Loucy (cell line): Measurements from ENCODE around the gene VPS37C.

ENCODE experiments used
- H2AFZ ChIP-seq: fragments of 200-600 bp; sonication (generic); 2 replicates; pipeline ENCODE4 v1.6.0; 2016; ENCODE audit warnings: antibody characterized with exemption, mild to moderate bottlenecking, low read length, moderate library complexity
- H3F3A ChIP-seq: fragments of 200-600 bp; 2 replicates; pipeline ENCODE4 v1.6.0; 2016; ENCODE audit warnings: antibody characterized with exemption, low read depth, mild to moderate bottlenecking
- H3K27me3 ChIP-seq: fragments of 200-600 bp; sonication (generic); 2 replicates; pipeline ENCODE4 v1.6.1; 2014; ENCODE audit warnings: low read length, mild to moderate bottlenecking; ENCODE audit not compliant: insufficient read depth, poor library complexity, severe bottlenecking
- H3K36me3 ChIP-seq: fragments of 200-600 bp; sonication (generic); 2 replicates; pipeline ENCODE4 v1.6.1; 2016; ENCODE audit warnings: low read length; ENCODE audit not compliant: insufficient read depth
- H3K4me1 ChIP-seq: fragments of 200-600 bp; sonication (generic); 2 replicates; pipeline ENCODE4 v1.5.1; 2014; ENCODE audit warnings: low read length, mild to moderate bottlenecking; ENCODE audit not compliant: insufficient read depth, poor library complexity, severe bottlenecking
- H3K4me2 ChIP-seq: fragments of 200-600 bp; sonication (generic); 2 replicates; pipeline ENCODE4 v1.6.0; 2014; ENCODE audit warnings: antibody characterized with exemption, low read length, low read depth, mild to moderate bottlenecking; ENCODE audit not compliant: poor library complexity, severe bottlenecking
- H3K4me3 ChIP-seq: fragments of 200-600 bp; sonication (generic); 2 replicates; pipeline ENCODE4 v1.5.1; 2014; ENCODE audit warnings: low read length, mild to moderate bottlenecking, mixed read lengths; ENCODE audit not compliant: poor library complexity, severe bottlenecking
- H3K79me2 ChIP-seq: fragments of 200-600 bp; sonication (generic); 2 replicates; pipeline ENCODE4 v1.6.1; 2014; ENCODE audit warnings: low read length; ENCODE audit not compliant: insufficient read depth
- H3K9ac ChIP-seq: fragments of 200-600 bp; sonication (generic); 2 replicates; pipeline ENCODE4 v1.6.0; 2014; ENCODE audit warnings: mild to moderate bottlenecking, low read depth, low read length, moderate library complexity; ENCODE audit not compliant: poor library complexity, severe bottlenecking
- H3K9me2 ChIP-seq: fragments of 200-600 bp; sonication (generic); replicated peaks from 2 replicates; pipeline ENCODE4 v1.6.1; 2016; ENCODE audit warnings: low read depth, low read length, mixed read lengths
- H3K9me3 ChIP-seq: fragments of 200-600 bp; sonication (generic); 2 replicates; pipeline ENCODE4 v1.6.1; 2014; ENCODE audit warnings: mild to moderate bottlenecking, antibody characterized with exemption, low read length, low read depth; ENCODE audit not compliant: insufficient read depth
- H4K20me1 ChIP-seq: fragments of 200-600 bp; sonication (generic); 2 replicates; pipeline ENCODE4 v1.6.0; 2014; ENCODE audit warnings: antibody characterized with exemption, low read length, mild to moderate bottlenecking; ENCODE audit not compliant: insufficient read depth, poor library complexity, severe bottlenecking
- CTCF ChIP-seq: fragments of 200-600 bp; sonication (generic); conservative IDR thresholded peaks from 2 replicates; pipeline ENCODE4 v1.5.1; 2014; ENCODE audit warnings: mild to moderate bottlenecking, antibody characterized with exemption, low read length
- EZH2phosphoT487 ChIP-seq: fragments of 200-600 bp; IDR thresholded peaks from 2 replicates; pipeline ENCODE4 v1.6.1; 2018; ENCODE audit warnings: antibody characterized with exemption, mild to moderate bottlenecking, moderate library complexity, borderline replicate concordance

Gene VPS37C

GRCh38 chr11:61132646-61133045 lies 28.6 kb downstream of the VPS37C start:
- Histone ChIP-seq H4K20me1 (no peaks in the 10 kb centered on the region), H3K4me3 (no peak overlapping the region), H3F3A (no peaks in the 10 kb centered on the region), H3K9ac (no peak overlapping the region), H3K9me3 (no peaks in the 10 kb centered on the region), H3K27me3 (no peaks in the 10 kb centered on the region), H3K4me2 (no peak overlapping the region), H3K4me1 (peaks cover 7% of the 10 kb centered on the region), H3K79me2 (no peaks in the 10 kb centered on the region), H3K9me2 (no peaks in the 10 kb centered on the region), H2AFZ (no peak overlapping the region), H3K36me3 (peaks cover 4% of the 10 kb centered on the region; the same call in 1 of the 2 replicates)
- TF ChIP-seq CTCF (no peak), EZH2phosphoT487 (no peak)

- no peak overlapping the region for H2AFZ ChIP-seq
- no peaks in the 10 kb centered on the region for H4K20me1 ChIP-seq
- no peak for TF ChIP-seq CTCF
- no peak for TF ChIP-seq EZH2phosphoT487
- H3K4me3 ChIP-seq, result no peak overlapping the region
- no peaks in the 10 kb centered on the region for H3K9me2 ChIP-seq
- peaks cover 7% of the 10 kb centered on the region for H3K4me1 ChIP-seq
- H3K4me2 ChIP-seq, result no peak overlapping the region
- H3K9me3 ChIP-seq, result no peaks in the 10 kb centered on the region
- no peaks in the 10 kb centered on the region for H3K79me2 ChIP-seq
- H3F3A ChIP-seq, result no peaks in the 10 kb centered on the region
- H3K36me3 ChIP-seq, result peaks cover 4% of the 10 kb centered on the region; the same call in 1 of the 2 replicates
- no peaks in the 10 kb centered on the region for H3K27me3 ChIP-seq
- H3K9ac ChIP-seq, result no peak overlapping the region
Measured at GRCh38 chr11:61131998-61132555, 29.1 kb downstream of the VPS37C start.

GRCh38 chr11:61131586-61131985 lies 29.6 kb downstream of the VPS37C start:
- Histone ChIP-seq H3K27me3 (no peaks in the 10 kb centered on the region), H3K4me3 (no peak overlapping the region), H3K4me1 (peaks cover 7% of the 10 kb centered on the region), H3K9me2 (no peaks in the 10 kb centered on the region), H3K9ac (no peak overlapping the region), H3K9me3 (no peaks in the 10 kb centered on the region), H3K36me3 (peaks cover 4% of the 10 kb centered on the region; the same call in 1 of the 2 replicates), H2AFZ (no peak overlapping the region), H4K20me1 (no peaks in the 10 kb centered on the region), H3K79me2 (no peaks in the 10 kb centered on the region), H3F3A (no peaks in the 10 kb centered on the region), H3K4me2 (no peak overlapping the region)
- TF ChIP-seq CTCF (no peak), EZH2phosphoT487 (no peak)
